ENCODE measurements around the gene ATXN7.

Gene ATXN7

DNA sequence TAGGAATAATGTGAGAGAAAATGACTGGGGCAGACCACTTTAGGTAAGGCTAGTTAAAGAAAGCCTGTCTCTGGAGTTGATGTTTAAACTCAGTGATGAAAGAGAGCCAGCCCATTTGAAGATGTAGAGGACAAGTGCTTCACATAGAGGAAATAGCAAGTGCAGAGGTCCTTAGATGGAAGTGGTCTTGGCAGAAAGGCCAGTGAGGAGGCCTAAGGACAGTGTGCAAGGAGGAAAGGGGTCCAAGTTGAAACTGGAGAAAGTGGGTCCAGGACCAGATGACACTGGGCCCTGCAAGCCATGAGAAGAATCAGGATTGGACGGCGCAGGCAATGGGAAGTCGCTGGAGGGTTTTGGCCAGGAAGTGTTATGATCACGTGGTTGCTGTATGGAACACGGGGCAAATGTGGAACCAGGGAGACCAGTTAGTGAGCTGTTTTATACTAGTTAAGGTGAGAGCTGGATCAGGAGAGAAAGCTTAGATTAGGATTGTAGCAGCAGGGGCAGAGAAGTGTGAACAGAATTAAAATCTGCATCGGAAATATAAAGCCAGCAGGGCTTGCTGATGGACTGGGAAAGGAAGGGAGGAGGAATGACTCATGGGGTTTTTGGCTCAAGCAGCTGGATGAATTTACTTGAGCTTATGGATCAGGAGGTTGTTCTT, 96.5 kb downstream of the ATXN7 start:
- no peak for DNase-seq (ENCODE audit: low read depth in 1 of 2, low spot score in 1 of 2)

DNA sequence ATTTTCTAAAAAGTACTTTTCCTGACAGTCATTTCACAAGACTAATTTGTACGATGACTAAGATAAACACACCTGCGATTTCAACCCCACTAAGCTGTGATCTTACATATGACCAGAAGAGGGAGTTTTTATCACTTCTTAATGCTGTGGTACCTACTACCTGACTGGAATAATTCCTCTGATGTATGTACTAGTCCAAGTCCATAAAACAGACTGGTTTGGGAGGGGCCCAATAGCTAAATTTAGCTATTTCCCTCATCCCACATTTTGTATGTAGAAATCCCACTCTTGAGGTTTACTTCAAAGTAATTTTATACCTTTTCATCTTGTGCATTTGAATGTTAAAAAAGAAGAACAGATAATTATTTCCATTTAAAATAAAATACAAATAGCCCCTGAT, 98.2 kb downstream of the ATXN7 start:
- DNase-seq (ENCODE audit: low read depth in 1 of 2, low spot score in 1 of 2) = no peak

DNA sequence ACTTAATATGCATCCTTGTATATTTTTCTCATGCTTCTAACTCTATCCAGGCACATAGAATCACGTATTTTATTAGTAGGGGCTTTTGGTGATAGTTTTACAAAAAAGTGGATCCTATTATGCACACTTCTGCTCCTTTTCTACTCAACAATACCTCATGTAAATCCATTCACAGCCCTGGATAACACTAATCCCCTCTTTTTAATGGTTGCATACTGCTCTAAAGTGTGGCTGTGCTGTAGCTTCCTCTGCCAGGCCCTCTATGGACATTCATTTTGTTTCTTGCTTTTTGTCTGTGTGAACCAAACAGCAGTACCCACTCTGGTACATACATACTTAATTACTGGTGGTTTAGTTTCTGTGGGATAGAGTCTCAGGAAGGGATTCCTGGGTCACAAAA, 99.8 kb downstream of the ATXN7 start:
- no peak for DNase-seq (ENCODE audit: low read depth in 1 of 2, low spot score in 1 of 2)

DNA sequence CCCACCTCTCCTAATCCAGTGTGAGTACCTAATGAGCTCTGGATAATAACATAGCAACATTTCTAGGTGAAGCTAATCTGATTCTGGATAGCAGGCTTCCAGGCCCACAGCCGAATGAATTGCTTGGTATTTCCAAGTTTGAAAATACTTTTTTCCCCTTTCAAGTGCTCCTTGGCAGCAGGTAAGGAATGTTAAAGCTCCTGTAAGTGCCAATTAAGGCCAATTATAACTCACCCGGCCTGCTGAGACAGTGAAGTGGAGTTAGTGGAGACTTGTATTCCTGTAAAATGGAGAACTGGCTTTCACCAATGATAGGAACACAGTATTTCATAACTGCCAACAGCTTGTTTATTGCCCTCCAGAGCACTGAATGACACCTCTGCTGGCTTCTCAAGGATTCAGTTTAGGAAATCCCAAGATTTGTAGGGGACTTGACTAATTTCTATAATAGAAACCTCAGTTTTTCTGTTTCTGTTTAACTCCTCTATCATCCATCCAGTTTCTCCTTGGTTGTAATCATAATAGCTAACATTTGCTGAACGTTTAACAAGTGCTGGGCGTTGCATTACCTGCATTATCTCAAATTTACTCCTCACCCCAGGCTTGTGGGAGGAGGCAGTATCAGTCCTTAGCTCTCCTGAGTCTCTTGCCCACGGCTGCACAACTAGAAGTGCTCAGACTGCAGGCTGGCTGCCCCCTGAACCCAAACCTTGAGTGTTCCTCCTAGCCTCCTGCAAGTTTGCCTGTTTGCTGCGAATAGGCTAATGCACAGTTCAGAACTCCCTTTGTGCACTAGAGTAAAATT, 101.2 kb downstream of the ATXN7 start:
- no peak for DNase-seq (ENCODE audit: low read depth in 1 of 2, low spot score in 1 of 2)

DNA sequence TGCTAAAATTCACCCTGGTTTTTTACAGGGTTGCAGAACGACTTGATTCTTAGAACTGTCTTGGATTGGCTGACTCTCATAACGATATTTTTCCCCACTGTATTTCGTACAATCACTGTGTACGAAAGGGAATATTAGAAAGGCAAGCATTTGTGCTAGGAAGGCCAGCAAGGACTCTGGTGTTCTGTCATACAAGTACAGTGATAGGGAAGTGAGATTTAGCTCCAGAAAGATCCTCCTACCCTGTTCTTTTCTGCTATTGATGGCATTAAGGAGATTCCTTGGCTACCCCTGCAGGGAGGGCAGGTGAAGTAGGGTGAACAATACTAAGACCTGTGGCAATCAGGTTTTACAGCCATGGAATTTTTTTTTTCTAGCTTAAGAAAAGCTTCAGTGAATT, 102.3 kb downstream of the ATXN7 start:
- DNase-seq (ENCODE audit: low read depth in 1 of 2, low spot score in 1 of 2) = no peak

DNA sequence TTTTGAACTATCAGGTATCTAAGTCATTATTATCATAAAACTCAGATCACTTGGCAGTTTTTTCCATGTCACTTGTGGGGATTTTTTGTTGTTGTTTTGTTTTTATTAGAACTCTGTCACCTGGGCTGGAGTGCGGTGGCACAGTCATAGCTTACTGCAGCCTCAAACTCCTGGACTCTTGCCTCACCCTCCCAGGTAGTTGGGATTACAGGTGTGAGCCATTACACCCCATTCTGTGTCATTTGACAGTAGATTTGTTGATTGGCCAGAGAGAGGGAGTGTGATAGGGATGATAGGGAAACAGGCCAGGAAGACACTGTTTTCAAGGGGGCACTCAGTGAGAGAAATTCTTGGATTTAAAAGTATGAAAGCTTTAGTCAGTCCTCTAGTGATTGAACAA, 103.2 kb downstream of the ATXN7 start:
- no peak for DNase-seq (ENCODE audit: low read depth in 1 of 2, low spot score in 1 of 2)

DNA sequence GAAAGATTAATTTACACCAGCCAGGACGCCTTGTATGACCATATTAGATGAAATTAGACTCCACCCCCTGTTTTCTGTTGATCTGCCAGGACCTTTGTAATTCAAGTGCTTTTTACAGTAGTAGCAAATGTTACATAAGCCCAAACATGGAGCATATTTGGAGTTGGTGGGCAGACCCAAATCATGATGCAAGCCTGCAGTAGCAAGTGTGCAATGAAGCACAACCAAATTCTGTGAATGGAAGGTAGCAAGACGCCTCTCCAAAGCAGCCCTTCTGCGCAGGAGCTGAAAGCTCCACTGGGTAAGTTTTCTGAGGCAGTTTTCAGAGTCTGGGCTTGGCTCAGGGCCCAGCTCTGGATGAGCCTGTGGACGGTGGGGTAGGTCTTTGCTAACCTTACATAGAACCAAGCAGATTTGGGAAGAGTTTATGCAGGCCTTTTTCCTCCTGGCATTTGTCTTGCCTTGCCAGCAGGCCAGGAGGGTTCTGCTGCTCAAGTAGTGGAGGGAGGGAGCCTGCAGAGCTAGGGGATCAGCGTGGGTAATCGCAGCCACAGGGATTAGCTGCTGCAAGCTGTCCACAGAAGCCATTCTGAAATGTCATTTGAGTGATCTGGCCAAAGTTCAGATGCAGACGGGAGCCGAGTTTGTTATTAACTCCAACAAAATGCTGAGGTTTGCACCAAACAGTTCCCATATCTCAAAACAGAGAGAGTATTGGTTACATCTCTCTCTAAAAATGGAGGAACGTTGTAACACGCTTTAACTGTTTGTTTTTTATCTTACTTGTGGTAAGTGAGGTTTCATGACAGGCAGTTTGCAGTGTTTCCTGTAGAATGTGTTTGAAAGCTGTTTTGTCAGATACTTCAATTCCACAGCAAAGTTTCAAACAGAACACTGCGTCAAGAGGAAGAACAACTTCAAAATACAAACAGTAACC, 104.3 kb downstream of the ATXN7 start:
- no peak for DNase-seq (ENCODE audit: low read depth in 1 of 2, low spot score in 1 of 2)

DNA sequence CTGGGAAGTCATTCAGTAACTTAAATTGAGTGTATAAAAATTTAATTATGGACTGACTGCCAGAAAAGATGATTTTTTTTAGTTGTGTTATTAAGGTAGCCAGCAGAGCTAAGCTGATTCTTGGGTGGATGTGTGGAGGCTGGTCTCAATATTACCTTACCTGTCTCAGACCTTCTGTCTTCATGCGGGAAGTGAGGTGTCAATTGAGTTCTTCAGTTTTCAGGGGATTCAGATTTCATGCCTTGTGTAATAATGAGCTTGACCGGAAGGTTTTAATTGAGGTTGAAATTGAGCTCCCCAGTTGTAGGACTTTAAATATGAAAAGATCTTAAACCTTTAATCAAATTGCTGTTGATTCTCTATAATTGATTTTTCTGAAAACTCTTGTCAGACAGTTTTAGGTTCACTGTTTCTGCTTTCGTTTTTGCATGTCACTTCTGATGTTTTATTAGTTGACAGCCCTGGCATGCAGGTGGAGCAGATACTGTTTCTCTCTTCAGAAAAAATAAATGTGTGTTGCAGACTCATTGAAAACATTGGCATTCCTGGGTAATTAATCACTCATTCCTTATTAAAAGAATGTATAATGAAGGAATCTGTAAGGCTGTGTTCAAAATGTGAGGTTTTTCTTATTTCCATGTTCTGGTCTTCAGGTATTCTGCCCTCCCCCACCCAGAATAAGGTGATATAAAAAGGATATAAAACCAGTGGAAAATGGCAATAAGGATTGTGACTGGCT, 105.1 kb downstream of the ATXN7 start:
- no peak for DNase-seq (ENCODE audit: low read depth in 1 of 2, low spot score in 1 of 2)

DNA sequence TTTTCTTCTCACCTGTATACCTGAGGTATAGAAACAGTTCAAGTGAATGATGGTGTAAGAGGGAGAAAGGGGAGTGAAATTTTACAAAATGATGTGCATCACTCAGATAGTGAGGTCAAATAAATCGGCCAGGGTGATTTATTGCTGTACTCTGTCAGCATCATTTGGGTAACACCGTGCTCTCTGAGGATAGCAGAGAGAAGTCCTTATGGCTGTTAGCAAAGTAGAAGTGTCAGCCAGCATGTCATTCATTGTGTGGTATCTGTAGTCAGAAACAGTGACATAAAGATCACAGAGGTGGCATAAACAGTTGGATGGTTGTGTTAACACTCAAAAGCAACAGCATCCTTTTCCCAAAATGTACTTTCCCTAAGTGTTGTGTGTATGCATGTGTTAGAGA, 106.2 kb downstream of the ATXN7 start:
- DNase-seq (ENCODE audit: low read depth in 1 of 2, low spot score in 1 of 2) = no peak

DNA sequence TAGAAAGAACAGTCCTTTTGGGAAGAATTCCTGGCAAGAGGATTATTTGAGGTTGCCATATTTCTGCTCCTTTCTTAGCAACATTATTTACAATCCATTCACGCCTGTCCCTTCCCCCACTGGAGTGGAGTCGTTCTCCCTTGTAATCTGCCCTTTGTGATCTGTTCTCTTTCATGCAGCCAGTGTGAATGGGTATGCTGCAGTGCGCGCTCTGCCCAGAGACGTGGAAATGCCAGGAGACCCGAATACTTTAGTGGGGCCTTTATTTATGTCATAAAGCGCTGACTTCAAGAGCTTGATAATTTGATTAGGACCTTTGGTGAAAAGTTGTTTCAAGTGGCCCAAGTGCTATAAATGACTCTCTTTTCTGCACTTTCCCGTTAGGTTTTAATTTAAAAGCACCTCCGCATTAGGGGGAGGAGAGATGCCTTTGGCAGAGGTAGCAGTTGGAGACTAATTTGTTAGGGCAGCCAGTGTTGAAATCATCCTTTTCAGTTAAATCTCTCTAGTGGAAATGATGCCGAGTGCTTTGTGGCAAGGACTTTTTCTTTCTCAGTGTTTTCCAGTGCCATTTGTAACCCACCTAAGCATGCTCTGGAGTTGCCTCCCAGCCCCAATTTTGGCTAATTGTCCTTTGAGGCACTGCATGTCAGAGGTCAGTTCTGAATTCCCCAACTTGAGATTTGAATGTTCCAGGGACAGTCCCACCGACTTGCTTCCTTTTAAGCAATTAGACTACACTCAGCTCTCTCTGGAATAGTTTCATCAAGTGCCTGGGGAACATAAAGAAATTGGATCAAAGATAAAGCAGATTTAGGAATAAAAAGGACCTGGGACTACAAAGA, 107.2 kb downstream of the ATXN7 start:
- DNase-seq (ENCODE audit: low read depth in 1 of 2, low spot score in 1 of 2) = no peak

DNA sequence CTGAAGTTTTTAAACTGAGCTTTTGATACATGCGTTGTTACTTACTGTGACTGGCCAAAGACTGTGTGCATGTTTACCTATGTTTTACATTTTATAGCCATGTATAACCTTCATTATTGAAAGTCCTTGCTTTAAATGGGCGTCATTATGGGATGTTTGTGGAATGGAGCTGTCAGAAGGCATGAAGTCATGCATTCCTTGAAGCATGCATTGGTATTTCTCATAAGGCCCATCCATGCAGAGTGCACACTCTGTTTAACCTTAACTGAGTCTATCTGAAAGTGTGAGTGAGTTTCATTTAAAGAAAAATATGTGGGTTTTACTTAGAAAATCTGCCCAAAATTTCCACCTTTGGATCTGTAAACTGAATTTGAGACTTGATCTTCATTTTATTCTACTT, 108.5 kb downstream of the ATXN7 start:
- DNase-seq (ENCODE audit: low read depth in 1 of 2, low spot score in 1 of 2) = no peak

DNA sequence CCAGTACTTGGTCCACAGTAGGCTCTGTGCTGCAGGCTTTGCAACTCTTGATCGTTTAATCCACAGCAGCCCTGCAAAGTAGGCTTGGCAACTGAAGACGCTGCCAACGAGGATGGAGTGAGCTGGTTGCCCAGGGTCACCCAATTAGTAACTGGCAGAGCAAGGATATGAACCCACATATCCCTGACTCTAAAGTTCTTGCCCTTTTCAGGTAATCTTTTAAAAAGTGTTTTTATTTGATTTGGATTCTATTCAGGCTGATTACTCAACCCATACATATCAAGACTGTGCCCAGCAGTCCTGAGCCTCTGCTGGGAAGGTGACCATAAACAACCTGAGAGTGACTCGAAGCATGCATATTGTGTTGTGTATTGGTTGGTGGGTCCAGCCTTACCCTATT, 109.3 kb downstream of the ATXN7 start:
- DNase-seq (ENCODE audit: low read depth in 1 of 2, low spot score in 1 of 2) = no peak

DNA sequence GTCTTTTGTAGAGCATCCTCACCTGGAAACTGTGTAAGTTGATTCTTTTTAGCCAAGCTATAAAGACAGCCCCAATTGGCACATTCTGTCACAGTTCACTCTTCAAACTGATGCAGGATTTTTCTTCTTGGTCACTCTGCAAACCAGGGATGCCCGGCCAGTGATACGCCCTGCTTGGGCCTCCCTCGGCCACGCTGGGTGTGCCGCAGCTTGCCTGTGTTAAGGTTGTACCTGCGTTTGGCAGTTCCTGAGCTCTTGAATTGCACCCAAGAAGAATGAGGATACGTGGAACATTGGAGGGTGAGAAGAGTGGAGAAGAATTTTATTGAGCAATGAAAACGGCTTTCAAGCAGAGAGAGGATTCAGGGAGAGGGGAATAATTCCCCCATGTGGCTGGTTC, 109.7 kb downstream of the ATXN7 start:
- no peak for DNase-seq (ENCODE audit: low read depth in 1 of 2, low spot score in 1 of 2)

DNA sequence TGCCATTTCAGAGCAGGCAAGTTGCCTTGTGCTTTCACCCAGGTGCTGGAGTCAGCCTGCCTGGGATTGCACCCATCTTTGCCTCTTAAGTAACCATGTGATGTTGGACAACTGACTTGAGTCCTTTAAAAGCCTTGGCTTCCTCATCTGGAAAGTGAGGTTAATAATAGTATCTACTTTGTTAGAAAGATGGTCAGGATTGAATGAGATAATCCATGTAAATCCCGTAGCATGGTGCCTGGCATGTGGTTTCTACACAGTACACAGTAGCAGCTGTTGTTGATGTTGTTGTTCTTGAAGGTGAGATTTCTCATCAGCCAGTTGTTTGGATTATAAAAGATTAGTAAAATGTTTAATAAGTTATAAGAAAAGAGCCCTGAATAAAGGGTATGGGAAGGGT, 110.8 kb downstream of the ATXN7 start:
- no peak for DNase-seq (ENCODE audit: low read depth in 1 of 2, low spot score in 1 of 2)

DNA sequence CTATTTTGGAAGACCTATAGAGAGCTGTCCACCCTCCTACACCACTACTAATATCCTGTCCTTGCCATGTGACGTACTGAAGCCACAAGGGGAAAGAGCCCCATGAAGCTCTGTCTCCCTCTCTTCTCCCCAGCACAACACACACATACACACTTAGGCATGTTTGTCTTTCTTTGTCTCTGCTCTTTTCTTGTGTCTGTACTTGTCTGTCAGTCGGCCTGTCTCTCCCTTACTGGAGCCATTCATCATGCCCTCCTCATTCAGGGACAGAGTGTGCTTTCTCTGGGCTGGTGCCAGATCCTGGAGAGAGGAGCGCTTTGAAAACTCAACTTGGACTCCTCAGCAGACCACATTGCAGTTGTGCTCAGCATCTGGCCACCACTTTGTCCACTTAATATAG, 112.1 kb downstream of the ATXN7 start:
- no peak for DNase-seq (ENCODE audit: low read depth in 1 of 2, low spot score in 1 of 2)

DNA sequence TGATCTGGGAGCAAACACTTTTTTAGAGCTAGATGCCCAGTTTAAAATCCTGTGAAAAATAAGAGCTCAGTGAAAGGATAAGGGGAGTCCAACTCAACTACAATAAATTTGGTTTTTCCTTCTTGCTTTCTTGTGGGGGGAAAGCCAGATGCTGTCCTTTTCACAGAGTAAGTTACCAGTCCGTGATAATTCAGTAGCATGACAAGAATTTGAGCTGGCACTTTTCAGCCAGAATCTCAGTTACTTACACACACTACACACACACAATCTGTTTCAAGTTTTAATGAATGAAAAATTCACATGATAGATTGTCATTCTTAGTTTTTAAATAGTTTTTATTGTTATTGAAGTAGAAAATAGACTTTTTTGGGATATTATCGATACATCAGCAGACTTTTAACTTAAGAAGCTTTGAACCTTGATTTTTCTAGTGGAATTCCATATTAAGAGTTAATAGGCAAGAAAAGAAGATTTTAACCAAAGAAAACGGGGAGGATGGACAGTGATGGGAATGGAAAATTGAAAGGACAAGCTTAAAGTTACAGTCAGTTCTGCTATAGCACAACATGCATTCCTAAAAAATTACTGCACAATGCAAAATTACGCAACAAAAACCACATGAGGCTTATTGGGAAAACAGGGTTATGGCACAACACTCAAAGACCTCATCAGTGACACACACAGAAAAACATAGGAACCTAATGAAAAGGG, 112.6 kb downstream of the ATXN7 start:
- no peak for DNase-seq (ENCODE audit: low read depth in 1 of 2, low spot score in 1 of 2)

DNA sequence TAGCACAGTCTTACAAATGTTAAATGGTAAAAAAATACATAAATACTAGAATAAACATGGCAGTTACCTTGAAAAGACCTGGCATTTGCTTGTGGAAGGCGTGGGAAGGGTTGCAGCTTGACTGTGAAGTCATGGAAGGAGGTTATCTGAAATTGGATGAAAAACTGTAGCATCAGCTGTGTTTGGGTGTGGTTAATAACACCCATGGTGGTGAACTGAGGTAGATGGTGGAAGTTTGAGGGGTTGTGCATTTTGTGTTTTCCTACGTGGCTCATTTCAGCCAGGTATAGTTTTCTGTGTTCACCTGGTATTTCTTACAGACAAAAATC, 113.2 kb downstream of the ATXN7 start:
- DNase-seq (ENCODE audit: low read depth in 1 of 2, low spot score in 1 of 2) = no peak

DNA sequence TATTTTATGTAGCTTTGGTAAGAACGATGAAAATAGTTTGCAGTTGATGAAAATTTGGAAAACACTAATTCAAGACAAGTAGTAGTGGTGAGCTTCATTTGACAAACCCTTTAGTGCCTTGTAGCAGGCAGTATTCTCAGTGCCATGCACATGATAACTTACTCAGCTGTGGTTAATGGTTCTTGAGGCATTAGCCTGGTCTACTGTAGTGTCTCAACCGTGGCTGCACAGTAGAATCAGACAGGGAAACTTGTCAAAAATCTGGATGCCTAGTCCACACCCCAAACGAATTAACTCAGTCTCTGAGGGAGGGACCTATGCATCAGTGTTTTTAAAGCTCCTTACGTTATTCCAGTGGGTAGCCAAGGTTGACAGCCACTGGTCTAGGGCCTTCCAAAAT, 114.2 kb downstream of the ATXN7 start:
- no peak for DNase-seq (ENCODE audit: low read depth in 1 of 2, low spot score in 1 of 2)

DNA sequence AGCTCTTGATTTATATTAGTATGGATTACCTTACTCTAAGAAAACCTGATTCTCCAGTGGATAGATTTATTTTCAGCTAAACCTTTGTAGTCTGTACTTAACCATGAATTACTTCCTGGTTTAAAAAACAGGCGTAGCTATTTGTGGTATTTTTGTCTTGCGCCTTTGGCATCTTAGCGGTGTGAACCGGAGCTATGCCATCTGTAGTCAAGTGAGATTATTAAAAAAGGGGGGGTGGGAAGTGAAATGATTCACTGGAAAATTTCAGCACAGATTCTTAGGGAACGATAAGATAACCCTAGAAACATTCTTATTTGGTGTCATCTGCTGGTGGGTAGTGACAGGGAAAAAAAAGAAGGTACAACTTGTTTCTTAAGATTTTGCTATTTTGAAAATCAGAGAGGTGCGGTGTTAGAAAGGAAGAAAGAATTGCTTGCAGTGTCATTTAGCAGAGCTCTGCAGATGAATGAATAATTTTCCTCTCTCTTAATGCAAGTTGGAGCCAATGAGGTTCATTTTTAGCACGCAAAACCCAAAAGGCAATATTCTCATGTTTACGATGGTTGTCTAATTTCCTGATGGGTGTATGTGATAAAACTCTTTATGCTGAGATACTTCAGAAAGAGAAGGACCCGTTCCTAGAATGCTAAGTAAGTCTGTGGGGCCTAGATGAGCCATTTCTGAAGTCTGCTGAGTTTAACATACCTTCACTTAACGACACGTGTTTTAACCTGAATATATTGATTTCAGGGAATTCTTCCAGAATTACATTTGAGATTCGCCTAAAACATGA, 115.6 kb downstream of the ATXN7 start:
- no peak for DNase-seq (ENCODE audit: low read depth in 1 of 2, low spot score in 1 of 2)
